Trophoblast cell (in vitro differentiated cells and primary cell): ENCODE results near the gene TSPAN32.
"Not testable (repeated sequence)": the region's sequence is repeated elsewhere in the genome, so short reads cannot be mapped to it uniquely, and the experiment has no call there.

Experiments
- DNase-seq, 2 donors: peaks; one replicate each; pipeline ENCODE4 v3.0.0-alpha.2; 2016
- H2AFZ ChIP-seq: 2 replicates; pipeline ENCODE4 v1.6.1; 2013; ENCODE audit warnings: low read length, moderate library complexity, mild to moderate bottlenecking; ENCODE audit not compliant: insufficient read depth, poor library complexity
- H2AK5ac ChIP-seq: 2 replicates; pipeline ENCODE4 v1.6.1; 2013; ENCODE audit warnings: mild to moderate bottlenecking, low read length
- H2BK120ac ChIP-seq: 2 replicates; pipeline ENCODE4 v1.6.1; 2013; ENCODE audit warnings: low read length, mild to moderate bottlenecking, moderate library complexity; ENCODE audit not compliant: insufficient read depth, poor library complexity
- H2BK12ac ChIP-seq: 2 replicates; pipeline ENCODE4 v1.6.1; 2013; ENCODE audit warnings: mild to moderate bottlenecking, low read length, moderate library complexity
- H2BK5ac ChIP-seq: 2 replicates; pipeline ENCODE4 v1.6.1; 2013; ENCODE audit warnings: low read length, low read depth, moderate library complexity, mild to moderate bottlenecking; ENCODE audit not compliant: poor library complexity
- H3K14ac ChIP-seq: 2 replicates; pipeline ENCODE4 v1.6.1; 2013; ENCODE audit warnings: mild to moderate bottlenecking, low read length
- H3K18ac ChIP-seq: 2 replicates; pipeline ENCODE4 v1.6.1; 2013; ENCODE audit warnings: mild to moderate bottlenecking, low read length
- H3K23ac ChIP-seq: 2 replicates; pipeline ENCODE4 v1.6.1; 2013; ENCODE audit warnings: low read length
- H3K27ac ChIP-seq: 2 replicates; pipeline ENCODE4 v1.5.1; 2013; ENCODE audit warnings: low read depth, mild to moderate bottlenecking, inconsistent platforms, low read length, moderate library complexity
- H3K27me3 ChIP-seq: 2 replicates; pipeline ENCODE4 v1.6.1; 2013; ENCODE audit warnings: inconsistent platforms, mild to moderate bottlenecking, low read length, moderate library complexity; ENCODE audit not compliant: insufficient read depth
- H3K36me3 ChIP-seq, 2 experiments: 1 replicate in 1 of 2; 2 replicates in 1 of 2; pipeline ENCODE4 v1.6.1; 2013; ENCODE audit warnings: low read length in 2 of 2, mild to moderate bottlenecking in 2 of 2, moderate library complexity in 1 of 2; ENCODE audit not compliant: insufficient read depth in 2 of 2, control insufficient read depth in 1 of 2
- H3K4ac ChIP-seq: 2 replicates; pipeline ENCODE4 v1.6.1; 2013; ENCODE audit warnings: low read depth, mild to moderate bottlenecking, low read length, moderate library complexity
- H3K4me1 ChIP-seq, 2 experiments: 1 replicate in 1 of 2; 2 replicates in 1 of 2; pipeline ENCODE4 v1.6.1; 2013; ENCODE audit warnings: low read length in 2 of 2, mild to moderate bottlenecking in 2 of 2, moderate library complexity in 1 of 2; ENCODE audit not compliant: insufficient read depth in 2 of 2, control insufficient read depth in 1 of 2
- H3K4me2 ChIP-seq: 2 replicates; pipeline ENCODE4 v1.6.1; 2013; ENCODE audit warnings: inconsistent platforms, mild to moderate bottlenecking, low read length, moderate library complexity
- H3K4me3 ChIP-seq: 2 replicates; pipeline ENCODE4 v1.5.1; 2013; ENCODE audit warnings: mild to moderate bottlenecking, low read depth, low read length, inconsistent platforms
- H3K79me1 ChIP-seq: one replicate; pipeline ENCODE4 v1.6.1; 2013; ENCODE audit warnings: low read length
- H3K79me2 ChIP-seq: 2 replicates; pipeline ENCODE4 v1.6.1; 2013; ENCODE audit warnings: low read length, mild to moderate bottlenecking; ENCODE audit not compliant: control insufficient read depth, insufficient read depth, poor library complexity
- H3K9ac ChIP-seq: 2 replicates; pipeline ENCODE4 v1.6.1; 2013; ENCODE audit warnings: mild to moderate bottlenecking, low read length
- H3K9me3 ChIP-seq: 2 replicates; pipeline ENCODE4 v1.6.1; 2013; ENCODE audit warnings: low read depth, mild to moderate bottlenecking, control low read depth, inconsistent platforms, low read length; ENCODE audit not compliant: insufficient read depth
- H4K12ac ChIP-seq: 2 replicates; pipeline ENCODE4 v1.6.1; 2013; ENCODE audit warnings: low read depth, mild to moderate bottlenecking, low read length, moderate library complexity
- H4K8ac ChIP-seq: 2 replicates; pipeline ENCODE4 v1.6.1; 2013; ENCODE audit warnings: low read depth, mild to moderate bottlenecking, low read length, moderate library complexity
- H4K91ac ChIP-seq: one replicate; pipeline ENCODE4 v1.6.1; 2013; ENCODE audit warnings: low read depth, mild to moderate bottlenecking, low read length, moderate library complexity
- WGBS: extraction: QIAGEN DNeasy Blood & Tissue Kit; methylation state at CpG from one replicate; pipeline ENCODE4 v1.1.7; 2013; ENCODE audit warnings: missing lambda C conversion rate; ENCODE audit not compliant: insufficient read length, insufficient coverage; ENCODE audit errors: extremely low coverage; 5-methylcytosine and 5-hydroxymethylcytosine counted together

TSPAN32 gene

GRCh38 chr11:2333486-2334205, 31.8 kb downstream of the TSPAN32 start:
- not testable (repeated sequence) for DNase-seq, H3K18ac ChIP-seq, H2AFZ ChIP-seq, H4K8ac ChIP-seq, H2BK12ac ChIP-seq, H3K4me2 ChIP-seq, H2BK5ac ChIP-seq, H3K4me1 ChIP-seq, H3K79me1 ChIP-seq, H4K12ac ChIP-seq, H2BK120ac ChIP-seq, H3K23ac ChIP-seq, H3K9ac ChIP-seq, H4K91ac ChIP-seq, H3K36me3 ChIP-seq, H3K14ac ChIP-seq, H3K79me2 ChIP-seq, H3K4me3 ChIP-seq, H3K27me3 ChIP-seq, H2AK5ac ChIP-seq, H3K27ac ChIP-seq, H3K4ac ChIP-seq
- no CpG with 5 or more reads among the region's 4 CpGs for WGBS
- H3K9me3 ChIP-seq: peaks cover 21% of the 10 kb centered on the region

DNA sequence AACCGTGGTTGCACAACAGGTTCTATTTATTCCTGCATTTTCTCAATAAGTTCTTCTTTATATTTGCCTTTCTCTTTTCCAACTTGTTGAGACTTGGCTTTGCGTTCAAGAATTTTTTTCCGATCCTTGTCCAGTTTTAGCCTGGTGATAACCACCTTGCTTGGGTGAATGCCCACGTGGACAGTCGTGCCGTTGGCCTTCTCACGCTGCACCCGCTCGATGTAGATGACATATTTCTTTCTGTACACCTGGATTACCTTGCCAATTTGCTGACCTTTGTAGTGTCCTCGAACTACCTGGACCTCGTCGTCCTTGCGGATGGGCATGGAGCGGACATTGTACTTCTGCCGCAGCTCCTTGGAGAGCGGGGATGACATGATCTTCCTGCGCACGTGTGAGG, 33.5 kb downstream of the TSPAN32 start:
- not testable (repeated sequence) for H3K36me3 ChIP-seq
- WGBS: no CpG with 5 or more reads among the region's 18 CpGs

DNA sequence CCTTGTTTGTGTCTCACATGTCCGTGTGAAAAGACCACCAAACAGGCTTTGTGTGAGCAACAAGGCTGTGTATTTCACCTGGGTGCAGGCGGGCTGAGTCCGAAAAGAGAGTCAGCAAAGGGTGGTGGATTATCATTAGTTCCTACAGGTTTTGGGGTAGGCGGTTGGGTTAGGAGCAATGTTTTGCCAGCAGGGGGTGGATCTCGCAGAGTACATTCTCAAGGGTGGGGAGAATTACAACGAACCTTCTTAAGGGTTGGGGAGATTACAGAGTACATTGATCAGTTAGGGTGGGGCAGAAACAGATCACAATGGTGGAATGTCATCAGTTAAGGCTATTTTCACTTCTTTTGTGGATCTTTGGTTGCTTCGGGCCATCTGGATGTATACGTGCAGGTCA, 36.9 kb downstream of the TSPAN32 start:
- H4K8ac ChIP-seq, H3K14ac ChIP-seq, H3K79me2 ChIP-seq, H3K79me1 ChIP-seq, H3K36me3 ChIP-seq, H3K18ac ChIP-seq, H3K4ac ChIP-seq, H2AK5ac ChIP-seq, H3K4me1 ChIP-seq, H3K23ac ChIP-seq, H3K27me3 ChIP-seq, H3K9me3 ChIP-seq, H3K27ac ChIP-seq, H2BK5ac ChIP-seq, H4K91ac ChIP-seq, H3K9ac ChIP-seq, H2AFZ ChIP-seq, H4K12ac ChIP-seq, H2BK12ac ChIP-seq, H3K4me3 ChIP-seq, H2BK120ac ChIP-seq, DNase-seq, H3K4me2 ChIP-seq: not testable (repeated sequence)
- WGBS: no CpG with 5 or more reads among the region's 8 CpGs

More for the DNA sequence above, 33.5 kb downstream of the TSPAN32 start:
- H2AK5ac ChIP-seq, H3K9ac ChIP-seq, H3K27ac ChIP-seq, H3K4me1 ChIP-seq, H3K23ac ChIP-seq, H4K8ac ChIP-seq, H3K79me1 ChIP-seq, H3K9me3 ChIP-seq, H3K18ac ChIP-seq, H4K12ac ChIP-seq, H3K14ac ChIP-seq, H3K79me2 ChIP-seq, H3K4me2 ChIP-seq, H2BK12ac ChIP-seq, H3K4ac ChIP-seq, H2BK120ac ChIP-seq, H4K91ac ChIP-seq, H2BK5ac ChIP-seq, H3K27me3 ChIP-seq, H3K4me3 ChIP-seq, H2AFZ ChIP-seq, DNase-seq: not testable (repeated sequence)

GRCh38 chr11:2342557-2342956, 40.7 kb downstream of the TSPAN32 start:
- Histone ChIP-seq H3K4ac (no peak overlapping the region), H3K4me1 (no peaks in the 10 kb centered on the region), H3K4me2 (no peak overlapping the region), H3K9me3 (peaks cover 19% of the 10 kb centered on the region), H2BK12ac (no peak overlapping the region), H3K23ac (no peak overlapping the region), H2BK120ac (no peak overlapping the region), H3K27ac (no peak overlapping the region), H3K14ac (no peak overlapping the region), H4K91ac (no peak overlapping the region), H4K12ac (no peak overlapping the region), H4K8ac (no peak overlapping the region), H3K27me3 (peaks cover 2% of the 10 kb centered on the region), H2AK5ac (no peak overlapping the region), H3K79me1 (no peaks in the 10 kb centered on the region), H2BK5ac (no peak overlapping the region), H3K18ac (no peak overlapping the region), H2AFZ (no peak overlapping the region), H3K9ac (no peak overlapping the region), H3K4me3 (no peak overlapping the region), H3K36me3 (no peaks in the 10 kb centered on the region), H3K79me2 (no peaks in the 10 kb centered on the region)
- DNase-seq: no peak
- WGBS: no CpG with 5 or more reads among the region's 3 CpGs
